Right lung (tissue), 5 donors: Measurements from ENCODE around the gene BDKRB2. TPM values are rescaled to one million over a fixed set of nuclear protein-coding genes. Genes with fewer than 3 reads are reported as not detected.

Experiments
- DNase-seq, 2 donors: peaks; one replicate each; pipeline ENCODE4 v3.0.0-alpha.2; 2013
- polyA plus RNA-seq, 5 donors: library from polyadenylated mRNA; unstranded; fragments of 120-200 nt; gene quantifications; one replicate each; pipeline versions ENCODE4 v1.2.1 to v1.2.3, GENCODE V29; 2013; ENCODE audit warnings: inconsistent platforms in 1 of 5, low replicate concordance in 1 of 5; ENCODE audit not compliant: insufficient read length in 5 of 5, insufficient read depth in 1 of 5

Gene BDKRB2
- polyA plus RNA-seq, 5 donors, result 0.76 to 1.2 (median 1.1) TPM

DNA sequence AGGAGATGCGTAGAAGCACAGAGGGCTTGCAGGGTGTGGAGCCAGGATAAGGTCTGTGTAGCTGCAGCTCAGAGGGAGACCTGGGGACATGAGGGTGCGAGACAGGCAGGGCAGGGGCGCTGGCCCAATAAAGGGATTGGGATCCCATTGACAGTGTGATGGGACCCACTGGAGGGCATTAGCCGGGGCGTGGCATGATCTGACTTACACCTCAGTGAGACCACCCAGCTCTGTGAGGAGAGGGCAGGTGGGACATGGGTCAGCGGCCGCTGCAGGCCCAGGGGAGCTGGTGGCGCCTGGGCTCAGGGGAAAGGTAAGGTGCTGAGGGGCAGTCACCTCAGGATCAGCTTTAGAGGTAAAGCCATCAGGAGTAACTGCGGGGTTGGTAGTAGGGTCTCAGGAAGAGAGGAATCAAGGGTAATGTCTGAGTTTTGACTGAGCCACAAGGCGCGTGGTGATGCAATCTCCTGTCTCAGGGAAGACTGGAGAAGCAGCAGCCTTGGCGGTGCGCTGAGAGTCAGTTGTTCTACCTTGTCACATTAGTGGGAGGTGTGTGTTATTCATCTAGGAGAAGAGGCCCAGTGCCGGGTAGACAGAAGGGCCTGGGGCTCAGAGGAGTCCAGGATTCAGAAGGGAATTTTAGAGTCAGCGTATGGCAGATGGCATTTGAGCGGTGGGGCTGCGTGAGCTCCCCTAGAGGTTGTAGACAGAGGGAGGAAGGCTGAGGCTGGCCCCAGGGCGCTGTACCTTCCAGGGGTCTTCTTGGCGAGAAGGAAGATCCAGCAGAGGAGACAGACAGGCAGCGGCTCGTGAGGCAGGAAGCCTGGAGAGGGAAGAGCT is 30.8 kb upstream of the BDKRB2 start:
- no peak for DNase-seq

DNA sequence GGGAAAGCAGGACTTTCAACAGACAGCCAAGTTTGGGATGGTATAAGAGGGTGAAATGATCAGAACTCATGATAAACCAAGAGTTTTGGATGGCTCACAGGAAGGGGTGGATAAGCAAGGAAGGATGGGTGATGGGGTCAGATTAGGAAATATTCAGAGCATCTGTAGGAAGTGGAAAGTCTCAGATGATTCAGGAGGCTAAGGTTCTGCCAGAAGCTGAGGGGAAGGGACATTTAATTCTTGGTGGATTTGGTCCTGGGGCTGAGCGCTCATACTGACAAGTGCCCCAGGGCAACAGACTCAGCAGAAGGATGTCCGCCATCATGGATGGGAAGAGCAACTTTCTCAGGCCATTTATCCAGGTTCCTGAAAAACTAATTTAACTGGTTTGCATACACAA is 28.4 kb upstream of the BDKRB2 start:
- DNase-seq, result no peak

DNA sequence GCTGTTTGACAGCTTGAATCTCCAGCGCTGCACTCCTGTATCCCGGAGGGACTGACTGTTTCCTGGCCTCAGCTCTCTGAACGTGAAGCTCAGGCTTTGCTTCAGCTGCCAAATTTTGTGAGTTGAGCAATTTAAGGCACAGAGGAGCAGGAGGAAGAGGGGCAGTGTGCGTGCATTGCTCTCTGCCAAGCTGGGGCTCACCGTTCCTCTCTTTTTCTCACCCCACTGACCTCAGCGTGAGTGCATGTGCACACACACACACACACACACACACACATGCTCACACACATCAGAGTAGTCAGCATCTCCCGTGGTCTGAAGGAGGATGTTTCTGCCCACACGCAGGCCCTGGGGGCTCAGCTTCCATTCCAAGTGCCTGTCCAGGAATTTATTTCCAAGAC is 27.8 kb upstream of the BDKRB2 start:
- peak; percentile 65 to 66 for DNase-seq

DNA sequence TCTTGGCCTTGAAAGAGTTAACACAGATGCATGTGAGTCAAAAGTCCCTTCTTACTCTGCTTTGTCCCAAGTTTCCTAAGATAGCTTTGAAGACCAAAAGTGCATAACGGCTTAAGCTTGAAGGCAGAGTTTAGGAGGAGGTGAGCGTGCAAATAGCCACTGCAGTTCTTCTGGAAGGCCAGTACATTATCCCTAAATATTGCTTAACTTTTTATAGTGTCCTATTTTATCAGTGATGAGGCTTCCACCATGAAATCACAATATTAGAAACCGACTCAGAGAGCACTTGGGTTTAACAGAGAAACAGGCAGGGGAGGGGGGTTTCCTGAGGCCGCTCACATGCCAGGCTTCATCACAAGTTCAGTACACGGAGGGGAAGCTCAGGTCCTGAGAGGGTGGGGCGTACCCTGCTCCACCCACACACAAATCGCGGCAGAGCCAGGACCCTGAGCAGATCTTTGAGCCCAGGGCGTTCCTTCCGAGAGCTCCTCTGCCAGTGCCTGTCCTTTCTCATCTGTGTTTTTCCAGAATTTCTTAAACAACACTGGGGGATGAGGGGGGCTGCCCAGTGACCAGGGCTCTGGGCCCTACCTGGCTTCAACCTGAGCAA is 26.8 kb upstream of the BDKRB2 start:
- DNase-seq, result no peak

DNA sequence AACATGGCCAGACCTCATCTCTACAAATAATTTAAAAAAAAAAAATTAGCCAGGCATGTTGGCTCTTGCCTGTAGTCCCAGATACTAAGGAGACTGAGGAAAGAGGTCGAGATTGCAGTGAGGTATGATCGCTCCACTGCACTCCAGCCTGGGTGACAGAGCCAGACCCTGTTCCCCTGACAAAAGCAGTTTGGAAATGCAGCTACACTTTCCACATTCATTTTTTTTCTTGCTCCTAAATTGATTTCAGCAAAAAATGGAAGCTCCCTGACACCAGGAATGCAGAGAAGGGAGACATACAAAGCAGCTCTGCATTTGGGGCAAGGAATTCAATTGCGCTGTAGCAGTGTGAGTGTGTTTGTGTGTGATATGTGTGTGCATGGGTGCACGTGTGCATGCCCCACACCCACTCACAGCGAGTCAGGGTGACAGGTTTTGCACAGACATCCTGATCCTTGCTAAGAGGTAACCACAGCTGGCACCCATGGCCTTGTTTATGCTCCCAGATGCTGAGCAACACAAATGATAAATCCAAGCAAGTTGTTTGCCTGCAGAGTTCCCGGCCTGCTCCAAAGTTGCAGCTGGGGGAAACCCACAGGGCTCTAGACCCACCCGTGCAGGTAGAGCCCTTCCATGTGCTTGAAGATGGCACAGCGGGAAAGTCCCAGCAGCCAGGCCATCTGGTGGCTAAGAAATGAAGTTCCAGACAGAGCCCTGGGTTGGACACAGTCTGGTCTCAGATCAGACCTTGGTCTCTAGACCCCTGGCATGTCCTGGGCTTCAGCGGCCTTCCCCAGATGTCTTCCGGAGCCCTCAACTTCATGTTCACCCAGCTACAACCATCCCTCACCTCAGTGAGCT is 25.9 kb upstream of the BDKRB2 start:
- DNase-seq, result no peak

DNA sequence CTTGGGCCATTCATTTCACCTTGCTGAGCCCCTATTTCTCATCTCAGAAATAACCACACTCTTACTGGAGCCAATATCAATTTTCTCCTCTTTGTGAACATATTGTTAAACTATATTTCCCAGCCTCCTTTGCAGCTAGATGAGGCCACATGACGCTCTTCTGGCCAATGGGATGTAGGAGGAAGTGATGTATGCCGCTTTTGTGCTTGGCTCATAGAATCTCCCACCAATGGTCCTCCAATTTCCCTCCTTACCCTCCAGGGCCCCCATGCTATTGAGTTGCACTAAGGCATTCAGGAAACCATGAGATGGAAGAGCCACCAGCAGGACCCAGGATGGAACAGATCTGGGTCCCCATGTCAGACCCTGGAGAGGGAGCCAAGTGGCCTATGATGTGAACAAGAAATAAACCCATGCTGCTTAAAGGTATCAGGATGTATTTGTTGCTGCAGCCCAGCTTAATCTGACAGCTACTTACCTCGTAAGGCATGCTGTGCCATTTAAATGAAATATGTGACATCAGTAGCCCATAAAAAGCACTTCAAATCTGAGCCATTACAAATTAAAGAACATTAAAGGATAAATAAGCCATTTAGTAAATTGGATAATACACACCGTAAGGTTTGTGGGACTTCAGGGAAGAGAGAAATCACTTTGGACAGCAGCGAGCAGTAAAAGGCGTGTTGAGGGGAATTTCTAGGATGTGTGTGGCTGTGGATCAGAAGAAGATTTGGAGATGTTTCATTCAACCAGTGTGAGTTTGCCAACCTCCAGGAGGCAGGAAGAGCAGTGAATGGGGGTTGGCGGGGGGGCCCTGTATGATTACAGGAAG is 24.4 kb upstream of the BDKRB2 start:
- no peak for DNase-seq

DNA sequence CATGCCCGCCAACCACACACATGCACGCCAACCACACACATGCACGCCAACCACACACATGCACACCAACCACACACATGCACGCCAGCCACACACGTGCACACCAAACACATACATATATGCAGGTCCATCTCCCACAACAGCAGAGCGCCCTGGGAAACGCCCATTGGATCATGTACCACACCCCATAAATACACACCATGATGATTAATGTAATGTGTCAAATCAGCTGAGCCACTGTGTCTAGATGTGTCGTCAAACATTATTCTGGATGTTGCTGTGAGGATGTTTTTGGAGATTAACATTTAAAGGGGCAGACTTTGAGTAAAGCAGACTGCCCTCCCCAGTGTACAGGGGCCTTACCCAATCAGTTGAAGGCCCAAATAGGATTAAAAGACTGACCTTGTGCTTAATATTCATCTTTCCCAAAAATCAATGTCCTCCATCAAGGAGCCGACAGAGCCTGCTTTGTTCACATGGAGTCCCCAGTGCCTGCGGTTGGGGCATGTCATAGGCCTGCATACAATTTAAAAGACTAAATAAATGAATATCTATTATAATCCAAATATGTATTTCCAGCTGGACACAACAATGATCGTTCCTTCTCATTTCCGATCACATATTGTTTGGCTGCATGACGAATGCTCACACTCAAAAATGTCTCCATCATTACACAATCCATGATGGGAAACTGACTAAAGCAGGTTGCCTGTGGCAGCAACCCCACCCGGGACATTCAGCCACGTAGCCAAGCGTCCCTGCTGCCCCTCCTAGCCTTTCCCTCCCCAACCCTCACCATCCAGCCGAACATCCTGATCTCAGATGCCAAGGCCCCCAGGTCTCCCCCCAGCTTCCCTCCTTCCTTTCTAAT is 23.2 kb upstream of the BDKRB2 start:
- DNase-seq, result no peak

DNA sequence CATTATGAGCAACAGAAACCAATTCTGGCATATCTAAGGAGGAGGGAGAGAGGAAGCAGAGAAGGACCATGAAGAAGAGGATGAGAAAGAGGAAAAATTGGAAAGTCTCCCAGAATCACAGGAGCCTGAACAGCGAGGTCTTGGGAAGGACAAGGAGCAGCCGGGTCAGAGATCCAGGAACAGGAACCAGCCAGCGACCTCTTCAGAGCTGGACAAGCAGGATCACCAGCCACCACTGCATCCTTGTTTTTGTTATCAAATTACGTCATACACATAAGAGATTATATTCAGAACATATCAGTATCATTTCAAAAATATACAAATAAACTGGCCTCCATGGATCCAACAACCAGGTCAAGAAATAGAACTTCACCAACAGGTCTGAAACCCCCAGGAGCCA is 22.1 kb upstream of the BDKRB2 start:
- DNase-seq, result no peak

DNA sequence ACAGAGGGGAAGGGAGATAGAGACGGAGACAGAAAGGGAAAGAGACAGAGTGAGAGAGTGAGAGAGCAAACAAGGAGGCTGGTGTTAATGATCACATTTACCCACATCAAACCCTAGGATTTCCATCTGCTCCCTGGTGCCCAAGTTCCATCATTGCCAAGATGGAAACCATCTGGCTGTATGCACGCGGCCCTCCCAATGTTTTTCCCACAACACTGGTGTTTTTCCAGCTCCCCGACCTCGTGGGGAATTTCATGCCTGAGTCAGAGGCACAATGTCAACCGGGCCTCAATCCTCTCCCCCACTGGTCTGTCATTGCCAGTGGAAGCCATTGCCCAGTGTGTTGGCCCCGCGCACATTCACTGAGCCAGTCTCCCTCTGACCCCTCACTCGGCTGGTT is 19.9 kb upstream of the BDKRB2 start:
- DNase-seq, result no peak

DNA sequence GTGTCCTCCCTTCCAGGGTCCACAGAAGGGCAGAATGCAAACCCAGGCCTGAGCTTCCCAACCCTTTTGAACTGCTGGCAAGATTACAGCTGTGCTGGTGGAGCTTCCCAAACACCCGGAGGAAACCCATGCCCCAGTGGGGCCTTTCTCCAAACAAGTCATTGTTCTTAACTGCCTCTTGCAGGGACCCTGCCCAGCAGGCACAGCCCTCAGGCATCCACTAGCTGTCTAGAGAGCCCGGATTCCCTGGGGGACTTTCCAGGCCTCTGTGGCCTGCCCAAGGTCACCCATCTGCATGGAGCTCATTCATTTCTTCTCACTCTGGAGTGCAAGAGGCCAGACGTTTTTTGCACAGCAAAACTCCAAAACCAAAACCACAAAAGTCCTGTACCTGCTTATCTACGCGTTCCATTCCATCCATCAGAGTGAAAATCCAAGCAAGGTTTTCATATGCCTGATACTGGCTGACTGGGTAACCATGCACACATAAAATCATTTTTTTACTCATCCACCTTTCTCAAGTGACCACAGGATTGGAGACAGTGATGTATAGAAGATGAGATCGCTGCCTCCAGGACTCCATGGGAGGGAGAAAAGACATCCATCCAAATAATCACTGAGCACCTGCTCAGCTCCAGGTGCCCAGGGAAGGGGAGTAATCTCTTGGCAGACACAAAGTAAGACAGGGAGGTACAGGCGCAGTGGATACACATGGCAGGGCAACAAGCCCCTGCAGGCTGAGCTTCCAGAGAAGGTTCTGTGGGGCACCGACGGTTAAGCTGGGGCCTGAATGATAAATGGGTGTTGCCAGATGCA is 17.2 kb upstream of the BDKRB2 start:
- no peak for DNase-seq

DNA sequence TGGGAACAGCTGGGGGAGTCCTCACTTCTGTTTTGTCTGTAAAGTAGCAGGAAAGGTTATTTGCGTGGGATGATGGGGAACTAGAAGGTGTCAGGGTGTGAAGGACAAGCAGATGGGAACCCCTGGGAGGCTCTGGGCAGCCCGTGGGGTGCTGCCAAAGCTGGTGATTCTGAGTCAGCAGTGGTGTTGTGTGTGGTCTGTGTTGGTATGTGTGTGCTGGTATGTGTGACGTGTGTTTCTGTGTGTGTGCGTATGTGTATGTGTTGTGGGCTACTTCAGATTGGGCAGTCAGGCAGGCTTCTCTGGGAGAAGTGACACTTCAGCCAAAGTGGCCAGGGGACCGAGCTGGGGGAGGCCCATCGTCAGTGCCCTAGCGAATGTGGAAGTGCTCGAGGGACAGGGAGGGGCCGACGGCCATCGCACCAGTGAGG is 15.3 kb upstream of the BDKRB2 start:
- peak; percentile 43 to 53 for DNase-seq

DNA sequence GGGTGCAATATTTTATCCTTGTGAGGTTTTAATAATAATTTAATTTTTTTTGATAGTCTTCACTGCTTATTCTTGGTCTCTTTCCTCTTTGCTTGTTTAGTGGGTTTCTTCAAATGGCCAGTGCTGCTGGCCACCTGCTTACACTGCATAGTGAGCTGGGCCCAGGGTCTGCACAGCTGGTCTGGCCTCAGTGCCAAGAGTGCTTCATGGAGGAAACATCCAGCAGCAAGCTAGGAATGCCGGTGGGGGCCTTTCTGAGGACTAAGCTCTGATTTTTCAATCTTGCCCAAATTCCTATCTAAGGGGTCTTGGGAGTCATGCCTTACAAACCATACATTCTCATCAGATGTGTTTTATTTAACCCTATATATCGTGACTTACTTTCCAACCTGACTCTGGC is 13.3 kb upstream of the BDKRB2 start:
- DNase-seq, result no peak

DNA sequence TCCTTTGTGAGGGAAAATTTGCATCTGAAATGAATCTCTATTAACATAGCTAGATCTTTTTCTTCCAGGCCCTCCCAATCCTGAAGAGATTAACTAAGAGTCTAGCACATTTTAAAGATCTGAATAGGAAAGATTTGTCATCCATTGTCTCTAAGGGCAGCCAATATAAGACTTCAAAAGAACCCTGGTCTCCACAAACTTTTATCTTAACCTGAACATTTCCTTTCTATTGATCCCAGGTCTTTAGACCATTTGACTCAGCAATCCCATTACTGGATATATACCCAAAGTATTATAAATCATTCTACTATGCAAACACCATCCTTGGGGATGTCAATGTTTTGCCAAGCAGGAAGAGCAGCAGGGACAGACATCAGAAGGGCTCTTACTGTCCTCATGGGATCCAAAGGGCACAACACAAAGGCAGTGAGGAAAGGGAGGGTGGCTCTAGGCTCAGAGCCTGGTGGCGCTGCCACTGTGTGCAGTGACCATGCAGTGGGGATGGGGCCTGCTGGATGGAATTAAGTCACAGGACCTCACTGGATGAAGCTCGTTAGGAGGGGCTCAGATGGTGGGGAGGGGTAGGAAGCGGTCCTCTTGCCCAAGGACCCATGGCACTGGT is 12.7 kb upstream of the BDKRB2 start:
- DNase-seq, result no peak

DNA sequence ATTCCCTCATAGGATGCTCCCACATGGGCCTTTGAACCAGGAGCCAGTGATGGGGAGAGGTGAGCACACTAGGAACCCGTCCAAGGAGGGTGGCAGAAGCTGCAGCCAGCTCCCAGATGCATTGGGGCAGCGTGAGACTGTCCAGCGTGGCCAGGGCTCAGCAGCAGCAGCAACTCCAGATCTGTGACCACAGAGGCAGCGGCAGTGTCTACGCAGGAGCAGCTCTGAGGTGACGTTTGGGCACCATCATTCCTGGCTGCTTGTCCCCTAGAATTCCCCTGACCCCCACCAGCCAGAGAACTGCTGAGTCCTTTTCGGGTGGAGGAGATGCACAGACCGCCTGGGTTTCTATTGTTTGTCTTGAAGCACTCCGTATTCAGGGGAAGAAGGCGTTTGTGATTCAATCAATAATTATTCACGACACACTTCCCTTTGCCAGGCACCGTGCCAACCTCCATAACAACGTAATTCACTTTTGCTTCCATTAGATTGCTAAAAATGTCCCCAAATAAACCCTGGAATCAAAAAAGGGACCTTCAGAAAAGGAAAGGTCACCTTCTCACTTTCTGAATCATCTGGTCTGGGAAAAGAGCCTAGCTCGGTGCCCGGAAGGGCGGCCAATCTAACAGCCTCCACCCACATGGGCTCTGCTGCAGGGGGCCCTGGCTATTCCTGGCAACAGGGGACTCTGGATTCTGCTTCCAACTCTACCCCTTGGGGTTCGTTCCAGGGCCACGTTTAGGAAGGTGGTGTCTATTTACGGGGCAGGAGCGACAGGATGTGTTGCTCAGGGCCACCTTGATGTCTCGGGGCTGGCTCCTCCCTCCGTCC is 11.4 kb upstream of the BDKRB2 start:
- no peak for DNase-seq

DNA sequence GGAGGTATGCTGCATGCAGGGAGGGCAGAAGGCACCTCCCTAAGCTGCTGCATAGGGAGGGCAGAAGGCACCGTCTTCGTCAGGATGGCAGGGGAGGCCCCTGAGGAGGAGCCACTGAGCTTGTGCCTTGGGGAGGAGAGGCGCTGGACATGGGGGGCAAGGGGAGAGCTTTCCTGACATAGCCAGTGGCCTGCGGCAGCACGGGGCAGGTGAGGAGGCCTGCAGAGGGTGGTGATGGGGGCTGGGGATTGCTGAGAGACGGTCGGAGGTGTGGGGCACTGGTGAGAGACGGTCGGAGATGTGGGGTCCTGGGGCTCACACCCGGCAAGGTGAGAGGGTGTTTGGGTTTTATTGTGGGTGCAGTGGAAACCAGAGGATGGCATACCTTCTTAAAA is 10.4 kb upstream of the BDKRB2 start:
- DNase-seq, result no peak

DNA sequence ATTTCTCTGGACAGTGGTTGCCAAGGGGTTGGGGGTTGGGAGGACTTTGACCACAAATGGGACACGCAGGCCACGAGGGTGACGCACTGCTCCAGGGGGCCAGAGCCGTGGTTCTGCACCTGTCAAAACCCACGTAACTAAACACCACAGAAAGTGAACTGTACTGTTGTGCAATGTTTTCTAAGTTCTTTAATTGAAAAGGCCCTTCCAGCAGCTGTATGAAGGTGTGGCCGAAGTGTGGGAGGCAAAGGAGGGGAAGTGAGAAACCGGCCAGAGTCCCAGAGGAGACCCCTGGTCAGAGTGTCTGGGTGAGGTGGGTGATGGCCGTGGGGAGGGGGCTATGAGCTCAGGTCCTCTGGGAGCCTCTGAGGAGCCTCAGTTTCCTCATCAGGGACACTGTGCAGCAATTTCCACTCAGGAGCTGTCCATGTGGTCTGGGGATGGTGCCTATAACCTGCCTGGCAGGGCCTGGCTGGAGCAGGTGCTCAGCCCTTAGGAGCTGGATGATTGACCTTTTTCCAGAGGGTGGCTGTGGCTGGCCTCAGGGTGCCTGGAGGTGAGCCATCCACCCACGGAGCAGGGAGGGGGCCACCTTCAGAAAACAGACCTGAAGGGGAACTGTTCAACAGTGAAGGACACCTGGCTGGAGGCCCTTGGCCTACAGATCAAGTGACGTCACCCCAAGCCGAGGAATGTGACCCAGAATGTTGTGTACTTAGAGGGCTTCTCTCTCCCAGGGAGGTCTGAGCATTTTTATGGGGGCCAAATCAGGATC is 9.8 kb upstream of the BDKRB2 start:
- no peak for DNase-seq

DNA sequence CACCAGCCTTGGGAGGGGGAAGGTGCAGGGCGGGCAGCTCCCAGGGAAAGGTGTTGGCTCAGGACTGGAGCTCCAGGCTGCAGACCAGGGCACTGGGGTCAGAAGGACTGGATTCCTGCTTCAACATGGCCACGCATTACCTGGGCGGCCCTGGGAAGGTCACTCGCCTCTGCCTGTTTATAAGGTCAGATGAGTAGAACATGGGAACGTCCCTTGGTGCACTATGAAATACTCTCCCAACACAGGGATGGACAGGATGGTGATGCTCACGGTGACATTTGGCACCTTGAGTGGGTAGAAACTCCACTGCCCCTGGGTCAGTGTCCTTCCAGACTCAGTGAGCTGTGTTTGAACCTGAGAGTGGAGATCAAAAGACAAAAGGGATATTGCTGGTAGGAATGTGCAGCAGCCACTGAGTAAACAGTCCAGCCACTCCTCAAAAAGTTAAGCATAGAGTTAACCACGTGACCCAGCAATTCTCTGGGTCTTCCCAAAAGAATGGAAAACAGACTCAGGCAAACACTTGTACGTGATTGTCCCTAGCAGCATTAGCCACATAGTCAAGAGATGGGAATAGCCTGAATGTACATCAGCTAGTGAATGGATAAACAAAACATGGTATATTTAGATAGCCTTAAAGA is 9.1 kb upstream of the BDKRB2 start:
- DNase-seq, result no peak
